D721Med (cell line): ENCODE measurements around the gene LMF1.

Experiments
- DNase-seq: peaks from one replicate; pipeline ENCODE4 v3.0.0; 2011; ENCODE audit warnings: low spot score; ENCODE audit not compliant: insufficient read length
- FAIRE-seq: peaks from 2 replicates; lab custom pipeline; 2011; peaks lifted over from hg19 to GRCh38; lab: Jason Lieb, UNC
- CTCF ChIP-seq: IDR thresholded peaks from 2 replicates; pipeline ENCODE4 v1.5.1; 2012; ENCODE audit warnings: mild to moderate bottlenecking, control low read depth; ENCODE audit not compliant: insufficient read depth; ENCODE audit errors: missing control alignments

Gene LMF1

GRCh38 chr16:898761-899682 lies 71.8 kb downstream of the LMF1 start:
- FAIRE-seq (no peak), DNase-seq (no peak)
- no peak for TF ChIP-seq CTCF

- no peak for TF ChIP-seq CTCF
- FAIRE-seq (no peak), DNase-seq (no peak)
Measured at GRCh38 chr16:898216-898615, 72.6 kb downstream of the LMF1 start.

GRCh38 chr16:897701-898100 lies 73.1 kb downstream of the LMF1 start:
- no peak for TF ChIP-seq CTCF
- no peak for FAIRE-seq

GRCh38 chr16:897200-897543 lies 73.6 kb downstream of the LMF1 start:
- DNase-seq (no peak), FAIRE-seq (no peak)
- no peak for TF ChIP-seq CTCF

More at GRCh38 chr16:897701-898100, 73.1 kb downstream of the LMF1 start:
- DNase-seq: no peak

GRCh38 chr16:896261-897199 lies 74.3 kb downstream of the LMF1 start:
- no peak for DNase-seq
- FAIRE-seq: no peak
- no peak for TF ChIP-seq CTCF

- no peak for TF ChIP-seq CTCF
- FAIRE-seq (no peak), DNase-seq (no peak)
Measured at GRCh38 chr16:895371-895770, 75.4 kb downstream of the LMF1 start.
